Measurements from ENCODE around the gene AGTPBP1.

DNA sequence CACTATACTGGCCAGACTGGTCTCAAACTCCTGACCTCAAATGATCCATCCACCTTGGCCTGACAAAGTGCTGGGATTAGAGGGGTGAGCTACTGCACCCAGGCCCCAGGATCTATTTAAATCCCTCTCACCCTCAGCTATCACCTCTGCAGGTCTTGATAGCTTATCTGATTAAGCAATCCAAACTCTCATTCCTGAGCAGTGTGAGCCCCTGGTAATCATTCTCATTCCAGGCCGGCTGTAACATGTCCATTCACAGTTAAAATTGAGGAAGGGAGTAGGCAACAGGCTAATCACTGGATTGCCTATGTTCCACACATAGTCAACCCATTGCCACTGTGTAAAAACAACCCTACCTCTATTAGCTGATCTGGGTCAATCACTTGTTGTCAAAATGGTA is 111.1 kb downstream of the AGTPBP1 start:
- TF ChIP-seq POLR2AphosphoS5 (IDR thresholded peaks at IDR 0.05), result no peak
- TF ChIP-seq, protein P1, sequence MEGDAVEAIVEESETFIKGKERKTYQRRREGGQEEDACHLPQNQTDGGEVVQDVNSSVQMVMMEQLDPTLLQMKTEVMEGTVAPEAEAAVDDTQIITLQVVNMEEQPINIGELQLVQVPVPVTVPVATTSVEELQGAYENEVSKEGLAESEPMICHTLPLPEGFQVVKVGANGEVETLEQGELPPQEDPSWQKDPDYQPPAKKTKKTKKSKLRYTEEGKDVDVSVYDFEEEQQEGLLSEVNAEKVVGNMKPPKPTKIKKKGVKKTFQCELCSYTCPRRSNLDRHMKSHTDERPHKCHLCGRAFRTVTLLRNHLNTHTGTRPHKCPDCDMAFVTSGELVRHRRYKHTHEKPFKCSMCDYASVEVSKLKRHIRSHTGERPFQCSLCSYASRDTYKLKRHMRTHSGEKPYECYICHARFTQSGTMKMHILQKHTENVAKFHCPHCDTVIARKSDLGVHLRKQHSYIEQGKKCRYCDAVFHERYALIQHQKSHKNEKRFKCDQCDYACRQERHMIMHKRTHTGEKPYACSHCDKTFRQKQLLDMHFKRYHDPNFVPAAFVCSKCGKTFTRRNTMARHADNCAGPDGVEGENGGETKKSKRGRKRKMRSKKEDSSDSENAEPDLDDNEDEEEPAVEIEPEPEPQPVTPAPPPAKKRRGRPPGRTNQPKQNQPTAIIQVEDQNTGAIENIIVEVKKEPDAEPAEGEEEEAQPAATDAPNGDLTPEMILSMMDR (IDR thresholded peaks at IDR 0.05), result no peak
